Measurements from ENCODE around the gene ACAT2. TPM values are rescaled to one million over a fixed set of nuclear protein-coding genes. Genes with fewer than 3 reads are reported as not detected.
"Not testable (repeated sequence)": the region's sequence is repeated elsewhere in the genome, so short reads cannot be mapped to it uniquely, and the experiment has no call there.

The ACAT2 gene
- polyA plus RNA-seq, 4 donors = 33.7 to 56.3 (median 44.9) TPM

DNA sequence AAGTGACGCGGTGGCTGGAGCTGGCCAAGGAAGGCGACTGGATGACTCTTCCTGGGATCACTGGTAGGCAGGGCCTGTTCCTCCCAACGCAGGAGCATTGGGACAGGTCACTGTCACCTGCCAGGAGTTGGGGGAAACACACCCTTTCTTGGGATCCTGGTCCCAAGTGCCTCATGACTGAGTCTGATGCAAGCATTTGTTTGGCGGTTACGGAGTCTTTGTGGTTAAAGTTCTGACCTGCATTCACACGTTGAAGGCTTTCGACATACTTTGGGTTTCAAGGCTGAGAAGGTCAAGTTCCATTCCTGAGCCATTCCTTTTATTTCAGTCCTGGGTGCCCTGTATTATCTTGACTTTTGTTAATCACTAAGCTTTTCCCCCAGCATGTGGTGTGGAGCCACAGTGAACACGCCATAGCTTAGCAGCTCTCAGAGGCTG lies 44.2 kb downstream of the ACAT2 start:
- DNase-seq (ENCODE audit: low read depth in 4 of 4, low spot score in 3 of 4) = no peak

DNA sequence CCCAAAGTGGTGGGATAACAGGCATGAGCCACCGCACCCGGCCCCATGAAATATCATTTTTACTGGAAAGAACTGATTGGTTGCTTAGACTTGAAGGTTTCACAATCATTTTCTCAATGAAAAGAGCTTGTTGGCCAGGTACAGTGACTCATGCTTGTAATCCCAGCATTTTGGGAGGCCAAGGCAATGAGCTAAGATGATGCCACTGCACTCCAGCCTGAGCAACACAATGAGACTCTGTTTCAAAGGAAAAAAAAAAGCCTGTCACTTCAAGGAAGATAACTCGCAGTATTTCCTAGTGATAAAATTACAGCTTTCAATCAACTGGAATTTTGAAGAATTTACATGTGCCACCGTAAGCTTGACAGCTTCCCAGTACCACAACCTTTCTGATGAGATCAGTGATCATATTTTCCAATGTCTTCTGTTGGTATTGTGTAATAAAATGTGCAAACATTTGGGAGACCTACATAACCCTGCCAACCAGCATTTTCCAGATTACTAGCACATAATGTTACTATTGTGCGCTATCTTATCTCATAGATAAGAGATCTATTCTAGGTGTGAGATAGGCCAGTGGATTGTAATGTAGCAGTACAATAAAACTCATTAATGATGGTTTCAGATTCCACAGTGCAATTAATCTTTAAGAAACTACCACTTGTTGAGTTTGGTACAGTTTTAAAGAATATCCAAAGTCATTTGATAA lies 45.5 kb downstream of the ACAT2 start:
- no peak for DNase-seq (ENCODE audit: low read depth in 4 of 4, low spot score in 3 of 4)

DNA sequence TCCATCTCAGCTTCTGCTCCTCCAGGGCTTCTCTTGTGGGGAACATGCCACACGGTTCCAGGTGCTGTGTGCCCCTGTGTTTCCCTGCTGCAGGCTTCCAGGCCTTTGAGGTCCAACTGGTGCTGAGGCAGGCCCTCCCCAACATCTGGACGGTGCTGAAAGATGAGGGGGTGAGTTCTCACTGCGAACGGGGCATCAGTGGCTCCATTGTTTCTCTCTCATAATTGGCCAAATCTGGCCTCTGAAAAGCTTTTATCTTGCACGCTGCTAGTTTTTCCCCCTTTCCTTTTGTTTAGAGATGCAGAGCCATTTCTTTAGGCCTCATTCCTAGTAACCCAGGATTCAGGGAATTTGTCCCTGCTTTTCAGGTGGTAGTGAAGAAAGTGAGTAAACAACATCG lies 46.8 kb downstream of the ACAT2 start:
- no peak for DNase-seq (ENCODE audit: low read depth in 4 of 4, low spot score in 3 of 4)

GRCh38 chr6:159809149-159809548 lies 47.3 kb downstream of the ACAT2 start:
- DNase-seq (ENCODE audit: low read depth in 4 of 4, low spot score in 3 of 4) = no peak

GRCh38 chr6:159813781-159814180 lies 51.9 kb downstream of the ACAT2 start:
- no peak for DNase-seq (ENCODE audit: low read depth in 4 of 4, low spot score in 3 of 4)

DNA sequence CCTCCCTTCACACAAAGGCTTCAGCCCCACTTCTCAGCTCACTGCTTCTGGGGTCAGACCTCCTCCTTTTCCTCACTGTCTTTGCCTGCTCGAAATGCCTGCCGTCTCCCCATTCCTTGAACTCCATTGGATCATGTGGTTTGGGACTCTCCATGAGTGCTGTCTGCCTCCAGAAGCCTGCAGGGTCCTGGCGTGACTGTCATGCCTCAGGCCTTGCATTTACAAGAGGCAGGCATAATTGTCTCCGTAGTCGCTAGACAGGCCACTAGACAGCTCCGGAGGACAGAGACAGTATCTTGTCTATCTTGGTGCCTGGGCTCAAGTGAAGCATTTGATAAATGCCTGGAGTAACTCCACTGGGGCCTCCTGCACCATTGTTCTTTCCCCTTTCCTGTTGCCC lies 53.6 kb downstream of the ACAT2 start:
- DNase-seq (ENCODE audit: low read depth in 4 of 4, low spot score in 3 of 4) = no peak

GRCh38 chr6:159816775-159817174 lies 54.9 kb downstream of the ACAT2 start:
- DNase-seq (ENCODE audit: low read depth in 4 of 4, low spot score in 3 of 4) = not testable (repeated sequence)

DNA sequence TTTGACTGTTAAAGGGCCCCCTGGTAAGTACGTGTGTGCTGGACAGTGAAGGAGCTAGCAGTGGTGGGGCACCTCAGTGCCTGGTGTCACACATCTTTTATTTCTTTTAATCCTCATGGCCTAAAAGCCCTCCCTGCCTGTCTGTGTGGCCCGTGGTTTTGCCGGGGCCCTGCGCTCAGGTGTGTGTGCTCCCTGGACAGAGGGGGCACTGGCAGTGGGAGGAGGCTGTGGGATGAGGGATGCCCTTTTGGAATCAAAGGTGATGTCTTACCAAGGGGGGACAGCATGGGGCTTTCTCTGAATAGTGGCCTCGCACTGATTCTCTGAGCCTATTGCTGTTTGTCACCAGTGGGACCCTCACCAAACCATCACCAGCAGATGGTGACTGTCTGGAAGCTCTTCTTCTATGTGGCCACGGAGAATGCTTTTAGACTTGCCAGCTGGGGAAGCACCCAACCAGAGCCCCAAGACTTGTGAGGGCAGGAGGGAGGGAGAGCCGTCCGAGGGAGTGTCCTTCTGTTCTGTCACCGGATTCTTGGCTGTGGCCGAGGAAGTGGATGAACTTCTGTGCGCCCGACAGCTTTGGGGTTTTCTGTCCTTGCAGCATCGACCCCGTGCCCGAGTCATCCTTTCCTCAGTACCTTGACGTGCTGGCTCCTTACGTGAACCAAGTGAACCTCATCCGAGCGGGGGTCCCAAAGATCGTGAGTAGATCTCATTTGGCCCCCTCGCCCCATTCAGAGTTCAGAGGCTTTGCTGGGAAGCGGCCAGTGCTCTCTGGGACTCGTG lies 56.3 kb downstream of the ACAT2 start:
- DNase-seq (ENCODE audit: low read depth in 4 of 4, low spot score in 3 of 4) = no peak

DNA sequence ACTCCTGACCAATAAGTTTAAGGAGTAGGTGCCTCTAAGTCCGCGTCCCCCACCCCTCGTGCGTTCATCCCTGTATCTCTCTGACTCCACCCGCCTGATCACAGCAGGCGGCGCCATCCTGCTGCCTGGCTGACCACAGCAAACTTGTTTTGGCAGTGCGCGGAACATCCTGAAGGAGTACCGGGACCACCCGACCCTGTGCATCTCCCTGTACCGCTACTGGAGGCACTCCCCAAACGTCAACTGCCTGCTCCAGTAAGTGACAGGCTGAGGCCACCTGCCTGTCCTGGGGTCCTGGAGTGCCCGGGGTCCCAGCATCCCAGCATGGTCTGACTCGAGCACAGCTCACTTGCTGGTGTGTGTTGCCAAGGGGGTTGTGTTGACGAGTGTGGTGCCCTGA lies 57.3 kb downstream of the ACAT2 start:
- DNase-seq (ENCODE audit: low read depth in 4 of 4, low spot score in 3 of 4) = no peak

- no peak for DNase-seq (ENCODE audit: low read depth in 4 of 4, low spot score in 3 of 4)
Measured at GRCh38 chr6:159819932-159820640, 58.2 kb downstream of the ACAT2 start.

- no peak for DNase-seq (ENCODE audit: low read depth in 4 of 4, low spot score in 3 of 4)
Measured at GRCh38 chr6:159821122-159821521, 59.3 kb downstream of the ACAT2 start.

DNA sequence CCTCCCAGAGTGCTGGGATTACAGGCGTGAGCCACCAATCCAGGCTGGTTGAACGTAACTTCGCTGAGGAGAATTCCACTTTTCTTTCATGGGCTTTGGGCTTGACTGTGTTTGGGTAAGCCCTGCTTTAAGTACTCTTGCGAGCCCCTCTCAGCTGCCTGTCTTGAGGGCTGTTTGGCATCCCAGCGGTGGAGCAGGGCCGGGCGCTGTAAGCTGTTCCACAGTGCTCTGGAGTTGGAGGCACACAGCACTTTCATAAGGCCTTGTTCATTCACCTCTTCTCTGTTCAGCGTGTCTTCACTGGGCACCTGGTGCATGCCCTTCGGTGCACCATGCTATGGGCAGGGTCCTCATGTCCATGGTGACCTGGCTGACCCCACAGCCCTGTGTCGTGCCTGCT lies 59.9 kb downstream of the ACAT2 start:
- DNase-seq (ENCODE audit: low read depth in 4 of 4, low spot score in 3 of 4) = no peak

GRCh38 chr6:159823953-159824352 lies 62.1 kb downstream of the ACAT2 start:
- DNase-seq (ENCODE audit: low read depth in 4 of 4, low spot score in 3 of 4) = no peak

DNA sequence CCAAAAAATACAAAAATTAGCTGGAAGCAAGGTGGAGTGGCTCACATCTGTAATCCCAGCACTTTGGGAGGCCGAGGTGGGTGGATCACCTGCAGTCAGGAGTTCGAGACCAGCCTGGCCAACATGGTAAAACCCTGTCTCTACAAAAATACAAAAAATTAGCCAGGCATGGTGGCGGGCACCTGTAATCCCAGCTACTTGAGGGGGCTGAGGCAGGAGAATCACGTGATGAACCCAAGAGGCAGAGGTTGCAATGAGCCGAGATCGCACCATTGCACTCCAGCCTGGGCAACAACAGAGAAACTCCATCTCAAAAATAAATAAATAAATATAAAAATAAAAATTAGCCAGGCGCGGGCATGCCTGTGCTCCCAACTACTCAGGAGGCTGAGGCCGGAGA lies 62.8 kb downstream of the ACAT2 start:
- not testable (repeated sequence) for DNase-seq (ENCODE audit: low read depth in 4 of 4, low spot score in 3 of 4)

GRCh38 chr6:159826004-159826403 lies 64.2 kb downstream of the ACAT2 start:
- DNase-seq (ENCODE audit: low read depth in 4 of 4, low spot score in 3 of 4) = no peak

DNA sequence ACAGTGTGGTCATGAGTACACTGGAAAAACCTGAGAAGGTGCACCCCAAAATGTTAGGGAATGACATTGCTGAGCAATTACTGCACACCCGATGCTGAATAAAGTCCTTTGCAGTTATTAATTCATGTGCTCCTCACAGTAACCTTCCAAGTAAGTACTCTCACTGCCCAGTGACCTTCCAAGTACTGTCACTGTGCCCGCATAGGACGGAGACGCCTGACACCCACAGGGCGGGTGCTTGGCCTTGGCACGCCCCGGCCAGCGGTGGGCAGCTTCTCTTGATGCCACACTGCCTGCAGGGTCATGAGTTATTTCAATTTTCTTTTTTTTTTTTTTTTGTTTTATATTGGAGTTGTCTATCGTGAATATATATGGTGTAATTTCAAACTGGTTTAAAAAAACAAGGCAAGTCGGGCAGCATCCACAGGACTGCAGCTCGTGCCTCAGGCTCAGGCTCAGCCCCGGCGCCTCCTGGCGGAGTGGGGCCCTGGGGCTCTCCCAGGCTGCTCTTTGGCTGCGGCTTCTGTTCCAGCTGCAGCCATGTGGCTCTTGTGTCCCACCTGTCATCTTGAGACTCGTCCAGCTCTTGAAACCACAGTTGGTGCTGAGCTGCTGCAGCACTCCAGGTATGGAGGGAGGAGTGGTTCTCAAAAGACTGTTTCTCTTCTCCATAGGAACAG lies 65.3 kb downstream of the ACAT2 start:
- no peak for DNase-seq (ENCODE audit: low read depth in 4 of 4, low spot score in 3 of 4)

GRCh38 chr6:159828074-159828473 lies 66.2 kb downstream of the ACAT2 start:
- no peak for DNase-seq (ENCODE audit: low read depth in 4 of 4, low spot score in 3 of 4)

All from left renal pelvis (tissue), 4 donors.